H9 (cell line): ENCODE data around the gene DNAJA2. TPM values are rescaled to one million over a fixed set of nuclear protein-coding genes. Genes with fewer than 3 reads are reported as not detected.

Source experiments
- DNase-seq: peaks from one replicate; pipeline ENCODE4 v3.0.0-alpha.2; 2017
- H2AFZ ChIP-seq: one replicate; pipeline ENCODE4 v1.6.1; 2013; ENCODE audit warnings: mild to moderate bottlenecking, low read length, control low read depth, moderate library complexity
- H2AK5ac ChIP-seq: 2 replicates; pipeline ENCODE4 v1.6.1; 2013; ENCODE audit warnings: low read length, control low read depth, mixed read lengths; ENCODE audit not compliant: insufficient read length
- H2BK120ac ChIP-seq: one replicate; pipeline ENCODE4 v1.6.1; 2013; ENCODE audit warnings: low read depth, mild to moderate bottlenecking, low read length, control low read depth, inconsistent platforms; ENCODE audit not compliant: poor library complexity, severe bottlenecking
- H2BK12ac ChIP-seq: 2 replicates; pipeline ENCODE4 v1.6.1; 2013; ENCODE audit warnings: low read length, control low read depth, mixed read lengths, low read depth; ENCODE audit not compliant: insufficient read length
- H2BK15ac ChIP-seq: 2 replicates; pipeline ENCODE4 v1.6.1; 2013; ENCODE audit warnings: low read depth, low read length, control low read depth
- H2BK20ac ChIP-seq: one replicate; pipeline ENCODE4 v1.6.1; 2013; ENCODE audit warnings: low read depth, mild to moderate bottlenecking, low read length, control low read depth, inconsistent platforms; ENCODE audit not compliant: poor library complexity, severe bottlenecking
- H2BK5ac ChIP-seq: 2 replicates; pipeline ENCODE4 v1.6.1; 2013; ENCODE audit warnings: low read length, control low read depth, mixed read lengths; ENCODE audit not compliant: insufficient read length
- H3K14ac ChIP-seq: 2 replicates; pipeline ENCODE4 v1.6.1; 2013; ENCODE audit warnings: low read length, control low read depth; ENCODE audit not compliant: insufficient read depth
- H3K18ac ChIP-seq: 2 replicates; pipeline ENCODE4 v1.6.1; 2013; ENCODE audit warnings: low read depth, mild to moderate bottlenecking, mixed read lengths, low read length, control low read depth; ENCODE audit not compliant: insufficient read length
- H3K23ac ChIP-seq: 2 replicates; pipeline ENCODE4 v1.6.1; 2013; ENCODE audit warnings: low read length, control low read depth, mixed read lengths, low read depth; ENCODE audit not compliant: insufficient read length
- H3K23me2 ChIP-seq: 2 replicates; pipeline ENCODE4 v1.6.1; 2013; ENCODE audit warnings: low read depth, mild to moderate bottlenecking, mixed read lengths, low read length, control low read depth; ENCODE audit not compliant: insufficient read length, poor library complexity, severe bottlenecking
- H3K27ac ChIP-seq: 2 replicates; pipeline ENCODE4 v1.5.1; 2013; ENCODE audit warnings: low read length, control low read depth, mixed read lengths, low read depth; ENCODE audit not compliant: insufficient read length
- H3K27me3 ChIP-seq: 2 replicates; pipeline ENCODE4 v1.6.1; 2013; ENCODE audit warnings: low read length, control low read depth, inconsistent platforms; ENCODE audit not compliant: insufficient read depth
- H3K4ac ChIP-seq: 2 replicates; pipeline ENCODE4 v1.6.1; 2013; ENCODE audit warnings: low read depth, mild to moderate bottlenecking, control low read depth, inconsistent platforms, low read length, moderate library complexity
- H3K4me1 ChIP-seq: 2 replicates; pipeline ENCODE4 v1.6.1; 2013; ENCODE audit warnings: low read length, control low read depth, inconsistent platforms; ENCODE audit not compliant: insufficient read depth
- H3K4me2 ChIP-seq: 2 replicates; pipeline ENCODE4 v1.6.1; 2013; ENCODE audit warnings: low read length, control low read depth, mixed read lengths; ENCODE audit not compliant: insufficient read length, insufficient read depth
- H3K56ac ChIP-seq: 2 replicates; pipeline ENCODE4 v1.6.1; 2013; ENCODE audit warnings: low read depth, mild to moderate bottlenecking, mixed read lengths, low read length, control low read depth; ENCODE audit not compliant: insufficient read length
- H3K79me1 ChIP-seq: 2 replicates; pipeline ENCODE4 v1.6.1; 2013; ENCODE audit warnings: low read depth, mild to moderate bottlenecking, moderate library complexity, low read length, control low read depth, inconsistent platforms; ENCODE audit not compliant: insufficient read depth, poor library complexity, severe bottlenecking
- H3K79me2 ChIP-seq: 2 replicates; pipeline ENCODE4 v1.6.1; 2013; ENCODE audit warnings: low read length, control low read depth, inconsistent platforms; ENCODE audit not compliant: insufficient read depth
- H3K9ac ChIP-seq: 2 replicates; pipeline ENCODE4 v1.6.1; 2013; ENCODE audit warnings: low read length, control low read depth, mixed read lengths; ENCODE audit not compliant: insufficient read length; ENCODE audit errors: extremely low read depth
- H3K9me3 ChIP-seq: one replicate; pipeline ENCODE4 v1.6.1; 2013; ENCODE audit warnings: low read depth, low read length, inconsistent platforms; ENCODE audit not compliant: control insufficient read depth
- H3T11ph ChIP-seq: one replicate; pipeline ENCODE4 v1.6.1; 2013; ENCODE audit warnings: mild to moderate bottlenecking, low read length, control low read depth, inconsistent platforms
- H4K20me1 ChIP-seq: one replicate; pipeline ENCODE4 v1.6.1; 2013; ENCODE audit not compliant: control insufficient read depth, insufficient read length, insufficient read depth
- H4K5ac ChIP-seq: 2 replicates; pipeline ENCODE4 v1.6.1; 2013; ENCODE audit warnings: low read depth, mild to moderate bottlenecking, mixed read lengths, low read length, control low read depth; ENCODE audit not compliant: insufficient read length
- H4K8ac ChIP-seq: replicated peaks from 2 replicates; pipeline ENCODE4 v1.6.1; 2013; ENCODE audit warnings: low read length, control low read depth, mixed read lengths, low read depth; ENCODE audit not compliant: insufficient read length
- H4K91ac ChIP-seq: 2 replicates; pipeline ENCODE4 v1.6.1; 2013; ENCODE audit warnings: low read depth, mild to moderate bottlenecking, moderate library complexity, mixed read lengths, low read length, control low read depth; ENCODE audit not compliant: insufficient read length
- H3K27ac Mint-ChIP-seq, 3 experiments: 2 replicates in 2 of 3; 3 replicates in 1 of 3; pipeline ENCODE4 v1.8.0; 2020 to 2021; ENCODE audit warnings: mixed read lengths in 3 of 3, mild to moderate bottlenecking in 1 of 3, moderate library complexity in 1 of 3
- H3K27me3 Mint-ChIP-seq: 2 replicates; pipeline ENCODE4 v1.8.0; 2021; ENCODE audit warnings: low read depth, mild to moderate bottlenecking, moderate library complexity, mixed read lengths
- H3K36me3 Mint-ChIP-seq, 3 experiments: 2 replicates in 2 of 3; 3 replicates in 1 of 3; pipeline ENCODE4 v1.8.0; 2020 to 2021; ENCODE audit warnings: low read depth in 3 of 3, mixed read lengths in 3 of 3; ENCODE audit not compliant: insufficient read depth in 1 of 3
- H3K4me1 Mint-ChIP-seq, 2 experiments: 2 replicates each; pipeline ENCODE4 v1.8.0; 2020; ENCODE audit warnings: mixed read lengths in 2 of 2
- H3K4me3 Mint-ChIP-seq, 2 experiments: 2 replicates in 1 of 2; 3 replicates in 1 of 2; pipeline ENCODE4 v1.8.0; 2020 to 2021; ENCODE audit warnings: mild to moderate bottlenecking in 2 of 2, mixed read lengths in 2 of 2, moderate library complexity in 1 of 2
- H3K9me3 Mint-ChIP-seq, 2 experiments: 2 replicates in 1 of 2; 3 replicates in 1 of 2; pipeline ENCODE4 v1.8.0; 2020; ENCODE audit warnings: mild to moderate bottlenecking in 2 of 2, mixed read lengths in 2 of 2, moderate library complexity in 1 of 2
- CTCF ChIP-seq: fragments of 200-600 bp; sonication (generic); conservative IDR thresholded peaks from 3 replicates; pipeline ENCODE4 v1.8.0; 2021; ENCODE audit warnings: antibody characterized with exemption, mild to moderate bottlenecking
- WGBS: extraction: QIAGEN DNeasy Blood & Tissue Kit; methylation state at CpG from one replicate; pipeline ENCODE4 v1.1.7; 2013; ENCODE audit warnings: missing lambda C conversion rate, low lambda C conversion rate, mixed read lengths; ENCODE audit not compliant: insufficient read length; ENCODE audit errors: extremely low coverage; 5-methylcytosine and 5-hydroxymethylcytosine counted together
- total RNA-seq: library from RNA; stranded (reverse); gene quantifications from 2 replicates; pipeline ENCODE4 v1.2.1, GENCODE V29; 2021

Gene DNAJA2
- total RNA-seq, 1 experiment from 2014 or later = 102 TPM

- Mint-ChIP-seq H3K36me3 (peaks cover 0 to 5% (median 4%) of the 10 kb centered on the region in 3 experiments; a peak in 3 of 7 replicates), H3K9me3 (peaks cover 5% of the 10 kb centered on the region in 2 experiments; a peak in 3 of 5 replicates), H3K27me3 (no peaks in the 10 kb centered on the region), H3K27ac (no peak overlapping the region), H3K4me1 (no peaks in the 10 kb centered on the region), H3K4me3 (no peak overlapping the region)
- no peak overlapping the region for H3K4ac ChIP-seq
- H3K27ac ChIP-seq = no peak overlapping the region
- no peak overlapping the region for H4K5ac ChIP-seq
- no peak for DNase-seq
- H3T11ph ChIP-seq = no peak overlapping the region
- H3K56ac ChIP-seq = no peak overlapping the region
- H3K23ac ChIP-seq = no peak overlapping the region
- no peaks in the 10 kb centered on the region for H3K23me2 ChIP-seq
- no peak overlapping the region for H2BK20ac ChIP-seq
- H3K9me3 ChIP-seq = no peaks in the 10 kb centered on the region
- TF ChIP-seq CTCF = no peak
- H4K8ac ChIP-seq = no peak overlapping the region
- H4K20me1 ChIP-seq = no peaks in the 10 kb centered on the region
- H3K79me1 ChIP-seq = no peaks in the 10 kb centered on the region
- H4K91ac ChIP-seq = no peak overlapping the region
- WGBS = no CpG with 5 or more reads among the region's 3 CpGs
- H3K79me2 ChIP-seq = no peaks in the 10 kb centered on the region
- H2AFZ ChIP-seq = no peak overlapping the region
- H2BK5ac ChIP-seq = no peak overlapping the region
- no peak overlapping the region for H2BK120ac ChIP-seq
- H2AK5ac ChIP-seq = no peak overlapping the region
- H3K18ac ChIP-seq = no peak overlapping the region
- no peak overlapping the region for H3K4me2 ChIP-seq
- no peaks in the 10 kb centered on the region for H3K4me1 ChIP-seq
- no peak overlapping the region for H3K9ac ChIP-seq
- no peak overlapping the region for H3K14ac ChIP-seq
- no peak overlapping the region for H2BK12ac ChIP-seq
- H3K27me3 ChIP-seq = no peaks in the 10 kb centered on the region
- no peak overlapping the region for H2BK15ac ChIP-seq
Observed at GRCh38 chr16:46986896-46987295, 13.4 kb upstream of the DNAJA2 start.
